Fibroblast of lung (primary cell): ENCODE results near the gene CPSF7. TPM values are rescaled to one million over a fixed set of nuclear protein-coding genes. Genes with fewer than 3 reads are reported as not detected.

ENCODE experiments used
- DNase-seq, 2 donors: peaks; one replicate each; pipeline versions ENCODE4 v3.0.0 to v3.0.0-alpha.2; 2010; ENCODE audit warnings: low read depth in 2 of 2
- H2AFZ ChIP-seq: 2 replicates; pipeline ENCODE4 v1.5.1; 2012; ENCODE audit warnings: low read length, control low read depth, inconsistent platforms
- H3K27ac ChIP-seq: 2 replicates; pipeline ENCODE4 v1.5.1; 2011; ENCODE audit warnings: low read length, control low read depth; ENCODE audit not compliant: insufficient read depth
- H3K27me3 ChIP-seq: 2 replicates; pipeline ENCODE4 v1.5.1; 2011; ENCODE audit warnings: mild to moderate bottlenecking, low read length; ENCODE audit not compliant: control insufficient read depth, insufficient read depth
- H3K36me3 ChIP-seq: 2 replicates; pipeline ENCODE4 v1.5.1; 2011; ENCODE audit warnings: low read length; ENCODE audit not compliant: control insufficient read depth, insufficient read depth
- H3K4me1 ChIP-seq: 2 replicates; pipeline ENCODE4 v1.5.1; 2011; ENCODE audit warnings: low read length; ENCODE audit not compliant: control insufficient read depth, insufficient read depth; ENCODE audit errors: extremely low read depth
- H3K4me2 ChIP-seq: 2 replicates; pipeline ENCODE4 v1.5.1; 2011; ENCODE audit warnings: low read length, control low read depth; ENCODE audit not compliant: insufficient read depth; ENCODE audit errors: extremely low read depth
- H3K4me3 ChIP-seq, 4 experiments: fragments of 200-600 bp in 1 of 4; sonication (generic) in 1 of 4; replicated peaks in 1 of 4; 2 replicates each; pipeline ENCODE4 v1.5.1; 2011 to 2016; ENCODE audit warnings: low read length in 4 of 4, low read depth in 3 of 4, mild to moderate bottlenecking in 3 of 4, control low read depth in 2 of 4, inconsistent platforms in 1 of 4, mixed read lengths in 1 of 4; ENCODE audit not compliant: insufficient read depth in 1 of 4; ENCODE audit errors: control extremely low read depth in 1 of 4
- H3K79me2 ChIP-seq: 2 replicates; pipeline ENCODE4 v1.5.1; 2012; ENCODE audit warnings: mild to moderate bottlenecking, low read length, inconsistent platforms; ENCODE audit not compliant: control insufficient read depth, insufficient read depth
- H3K9ac ChIP-seq: 2 replicates; pipeline ENCODE4 v1.5.1; 2011; ENCODE audit warnings: mild to moderate bottlenecking, low read length, control low read depth; ENCODE audit not compliant: insufficient read depth
- H3K9me3 ChIP-seq: 2 replicates; pipeline ENCODE4 v1.5.1; 2012; ENCODE audit warnings: low read depth, low read length; ENCODE audit not compliant: control insufficient read depth, insufficient read depth
- H4K20me1 ChIP-seq: 2 replicates; pipeline ENCODE4 v1.5.1; 2011; ENCODE audit warnings: low read length; ENCODE audit not compliant: control insufficient read depth, insufficient read depth; ENCODE audit errors: extremely low read depth
- CTCF ChIP-seq, 2 donors: IDR thresholded peaks in 1 of 2; conservative IDR thresholded peaks in 1 of 2; 1 replicate in 1 of 2; 2 replicates in 1 of 2; pipeline ENCODE4 v1.5.1; 2011 to 2012; ENCODE audit warnings: low read length in 2 of 2, control low read depth in 1 of 2, inconsistent platforms in 1 of 2, low read depth in 1 of 2, mild to moderate bottlenecking in 1 of 2
- EZH2 ChIP-seq: IDR thresholded peaks from 2 replicates; pipeline ENCODE4 v1.5.1; 2012; ENCODE audit warnings: low read length, control low read depth, mild to moderate bottlenecking; ENCODE audit errors: missing control alignments
- polyA plus RNA-seq, 2 donors: library from polyadenylated mRNA; depleted of rRNA in 1 of 2; stranded (reverse) in 1 of 2; unstranded in 1 of 2; fragments of >200 nt; gene quantifications; 2 replicates each; pipeline ENCODE4 v1.2.1, GENCODE V29; 2011 to 2012; ENCODE audit warnings: missing spikeins in 1 of 2
- total RNA-seq: library from RNA; depleted of rRNA; stranded (reverse); fragments of >200 nt; gene quantifications from 2 replicates; pipeline ENCODE4 v1.2.1, GENCODE V29; 2014

Gene CPSF7
- total and polyA plus RNA-seq, 2 donors (not counting 1 experiment from before 2014, with no cell fraction given): 18.0 to 38.1 TPM

- DNase-seq: no peak
- Histone ChIP-seq H4K20me1 (no peaks in the 10 kb centered on the region), H3K27me3 (no peaks in the 10 kb centered on the region), H3K9me3 (no peaks in the 10 kb centered on the region), H3K36me3 (peaks cover 6% of the 10 kb centered on the region), H3K27ac (no peak overlapping the region), H2AFZ (no peak overlapping the region), H3K4me3 (no peak overlapping the region), H3K4me2 (no peak overlapping the region), H3K4me1 (no peaks in the 10 kb centered on the region), H3K79me2 (peaks cover 11% of the 10 kb centered on the region), H3K9ac (no peak overlapping the region)
- TF ChIP-seq CTCF (conservative IDR thresholded peaks at IDR 0.05 in 1 of 2, IDR thresholded peaks at IDR 0.05 in 1 of 2; ENCODE audit: low read depth in 1 of 2, low read length in 2 of 2) (no peak), EZH2 (no peak)
Observed at GRCh38 chr11:61357894-61358239, 71.9 kb downstream of the CPSF7 start.

- TF ChIP-seq EZH2: no peak
- TF ChIP-seq CTCF (conservative IDR thresholded peaks at IDR 0.05 in 1 of 2, IDR thresholded peaks at IDR 0.05 in 1 of 2; ENCODE audit: low read depth in 1 of 2, low read length in 2 of 2): no peak
- no peak overlapping the region for H2AFZ ChIP-seq
Observed at GRCh38 chr11:61357233-61357893, 72.4 kb downstream of the CPSF7 start.

GRCh38 chr11:61356706-61357105 is 73.1 kb downstream of the CPSF7 start:
- TF ChIP-seq EZH2 (no peak), CTCF (conservative IDR thresholded peaks at IDR 0.05 in 1 of 2, IDR thresholded peaks at IDR 0.05 in 1 of 2; ENCODE audit: low read depth in 1 of 2, low read length in 2 of 2) (no peak)
- Histone ChIP-seq H3K36me3 (peaks cover 9% of the 10 kb centered on the region), H3K4me3 (no peak overlapping the region), H3K27ac (no peak overlapping the region), H3K27me3 (no peaks in the 10 kb centered on the region), H3K79me2 (peaks cover 5% of the 10 kb centered on the region), H3K4me2 (no peak overlapping the region), H4K20me1 (no peaks in the 10 kb centered on the region), H3K4me1 (no peaks in the 10 kb centered on the region), H3K9ac (no peak overlapping the region), H2AFZ (no peak overlapping the region), H3K9me3 (no peaks in the 10 kb centered on the region)
- DNase-seq: no peak

More at GRCh38 chr11:61357233-61357893, 72.4 kb downstream of the CPSF7 start:
- Histone ChIP-seq H4K20me1 (no peaks in the 10 kb centered on the region), H3K27ac (no peak overlapping the region), H3K4me1 (no peaks in the 10 kb centered on the region), H3K4me3 (no peak overlapping the region), H3K9ac (no peak overlapping the region), H3K36me3 (peaks cover 7% of the 10 kb centered on the region), H3K79me2 (peaks cover 7% of the 10 kb centered on the region), H3K9me3 (no peaks in the 10 kb centered on the region), H3K27me3 (no peaks in the 10 kb centered on the region), H3K4me2 (no peak overlapping the region)
- no peak for DNase-seq
